GM18507 (cell line): Measurements from ENCODE around the gene ZSCAN10.
"Not testable (repeated sequence)": the region's sequence is repeated elsewhere in the genome, so short reads cannot be mapped to it uniquely, and the experiment has no call there.

Experiments
- DNase-seq: peaks from one replicate; pipeline ENCODE4 v3.0.0; 2011; ENCODE audit warnings: low read depth; ENCODE audit not compliant: insufficient read length; ENCODE audit errors: extremely low spot score
- FAIRE-seq: peaks from 2 replicates; lab custom pipeline; 2011; peaks lifted over from hg19 to GRCh38; lab: Jason Lieb, UNC

The ZSCAN10 gene

GRCh38 chr16:3054965-3055733 is 43.9 kb downstream of the ZSCAN10 start:
- DNase-seq (no peak), FAIRE-seq (peak; percentile 63)

- not testable (repeated sequence) for DNase-seq, FAIRE-seq
Measured at GRCh38 chr16:3053330-3053710, 45.8 kb downstream of the ZSCAN10 start.

GRCh38 chr16:3052571-3053329 is 46.3 kb downstream of the ZSCAN10 start:
- DNase-seq, FAIRE-seq: not testable (repeated sequence)

GRCh38 chr16:3051494-3051893 is 47.6 kb downstream of the ZSCAN10 start:
- FAIRE-seq (no peak), DNase-seq (no peak)

GRCh38 chr16:3051009-3051408 is 48.1 kb downstream of the ZSCAN10 start:
- no peak for DNase-seq
- no peak for FAIRE-seq

GRCh38 chr16:3050487-3050886 is 48.6 kb downstream of the ZSCAN10 start:
- DNase-seq (no peak), FAIRE-seq (no peak)

GRCh38 chr16:3049921-3050481 is 49.1 kb downstream of the ZSCAN10 start:
- DNase-seq (no peak), FAIRE-seq (no peak)

GRCh38 chr16:3047387-3047720 is 51.7 kb downstream of the ZSCAN10 start:
- FAIRE-seq, result no peak

GRCh38 chr16:3046641-3047386 is 52.3 kb downstream of the ZSCAN10 start:
- FAIRE-seq (no peak), DNase-seq (no peak)

More at GRCh38 chr16:3047387-3047720, 51.7 kb downstream of the ZSCAN10 start:
- no peak for DNase-seq

GRCh38 chr16:3045758-3046640 is 53.1 kb downstream of the ZSCAN10 start, which contains the start of gene MMP25:
MMP25 (plus strand) TSS chr16:3046561; CDS start chr16:3046918, 357 bp downstream.
- FAIRE-seq (peak; percentile 15), DNase-seq (no peak)

GRCh38 chr16:3044708-3045107 is 54.4 kb downstream of the ZSCAN10 start:
- no peak for DNase-seq
- no peak for FAIRE-seq

GRCh38 chr16:3042376-3042775 is 56.7 kb downstream of the ZSCAN10 start:
- DNase-seq (no peak), FAIRE-seq (no peak)

- DNase-seq (no peak), FAIRE-seq (no peak)
Measured at GRCh38 chr16:3038896-3039295, 60.2 kb downstream of the ZSCAN10 start.
